BJ (cell line): ENCODE data around the gene LINC01488. TPM values are rescaled to one million over a fixed set of nuclear protein-coding genes. Genes with fewer than 3 reads are reported as not detected.

Source experiments
- CTCF ChIA-PET: fragments of 350-600 bp; formaldehyde crosslinking; extraction: SDS; loops from one replicate; lab custom pipeline; 2021; ENCODE audit warnings: antibody characterized with exemption, inconsistent platforms; lab: Yijun Ruan, JAX
- POLR2A ChIA-PET: fragments of 300-600 bp; sonication (Branson Sonifier 250); formaldehyde crosslinking; extraction: SDS; loops from one replicate; lab custom pipeline; 2021; ENCODE audit warnings: antibody characterized with exemption; lab: Charles Lee
- DNase-seq: peaks from one replicate; pipeline ENCODE4 v3.0.0-alpha.2; 2011; ENCODE audit warnings: low read depth
- H3K27me3 ChIP-seq: 2 replicates; pipeline ENCODE4 v1.6.0; 2011; ENCODE audit warnings: low read length; ENCODE audit not compliant: control insufficient read depth, insufficient read depth
- H3K36me3 ChIP-seq: 2 replicates; pipeline ENCODE4 v1.5.1; 2011; ENCODE audit warnings: low read length; ENCODE audit not compliant: control insufficient read depth, insufficient read depth
- H3K4me3 ChIP-seq: 2 replicates; pipeline ENCODE4 v1.5.1; 2011; ENCODE audit warnings: low read depth, mild to moderate bottlenecking, control low read depth, low read length
- polyA plus RNA-seq: library from polyadenylated mRNA; depleted of rRNA; stranded (reverse); fragments of >200 nt; gene quantifications from 2 replicates; pipeline ENCODE4 v1.2.3, GENCODE V29; 2011
- TF ChIP-seq, protein P1 (sequence below): IDR thresholded peaks from 2 replicates; pipeline ENCODE4 v1.5.1; 2011; ENCODE audit warnings: low read depth, mild to moderate bottlenecking, control low read depth, inconsistent platforms, low read length, moderate library complexity; ENCODE audit not compliant: insufficient read depth

The LINC01488 gene
- polyA plus RNA-seq, 1 experiment = not detected

DNA sequence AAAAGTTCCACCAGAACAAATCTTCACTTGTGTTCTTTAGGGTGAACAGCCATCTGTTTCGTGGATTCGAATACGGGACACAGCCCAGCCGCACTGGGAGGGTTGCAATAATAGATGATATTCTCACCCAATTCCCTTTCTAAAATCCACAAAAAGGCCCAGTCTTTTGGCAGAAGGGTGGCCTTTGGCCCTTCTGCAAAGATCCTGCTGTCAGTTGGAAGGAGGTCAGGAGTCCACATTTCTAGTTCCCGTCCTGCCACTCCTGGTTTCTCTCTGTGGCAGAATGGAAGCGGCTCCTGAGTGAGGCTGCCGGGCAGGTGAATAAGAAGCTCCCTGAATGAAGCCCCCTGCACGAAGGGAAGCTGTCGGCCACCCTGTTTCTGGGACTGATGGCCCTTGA, 11.2 kb upstream of the LINC01488 start:
- POLR2A ChIA-PET = no interaction called here
- Histone ChIP-seq H3K36me3 (no peaks in the 10 kb centered on the region), H3K27me3 (no peaks in the 10 kb centered on the region), H3K4me3 (no peak overlapping the region)
- TF ChIP-seq, protein P1, sequence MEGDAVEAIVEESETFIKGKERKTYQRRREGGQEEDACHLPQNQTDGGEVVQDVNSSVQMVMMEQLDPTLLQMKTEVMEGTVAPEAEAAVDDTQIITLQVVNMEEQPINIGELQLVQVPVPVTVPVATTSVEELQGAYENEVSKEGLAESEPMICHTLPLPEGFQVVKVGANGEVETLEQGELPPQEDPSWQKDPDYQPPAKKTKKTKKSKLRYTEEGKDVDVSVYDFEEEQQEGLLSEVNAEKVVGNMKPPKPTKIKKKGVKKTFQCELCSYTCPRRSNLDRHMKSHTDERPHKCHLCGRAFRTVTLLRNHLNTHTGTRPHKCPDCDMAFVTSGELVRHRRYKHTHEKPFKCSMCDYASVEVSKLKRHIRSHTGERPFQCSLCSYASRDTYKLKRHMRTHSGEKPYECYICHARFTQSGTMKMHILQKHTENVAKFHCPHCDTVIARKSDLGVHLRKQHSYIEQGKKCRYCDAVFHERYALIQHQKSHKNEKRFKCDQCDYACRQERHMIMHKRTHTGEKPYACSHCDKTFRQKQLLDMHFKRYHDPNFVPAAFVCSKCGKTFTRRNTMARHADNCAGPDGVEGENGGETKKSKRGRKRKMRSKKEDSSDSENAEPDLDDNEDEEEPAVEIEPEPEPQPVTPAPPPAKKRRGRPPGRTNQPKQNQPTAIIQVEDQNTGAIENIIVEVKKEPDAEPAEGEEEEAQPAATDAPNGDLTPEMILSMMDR = no peak
- CTCF ChIA-PET = interaction anchor here (1.5 kb wide), 1 partner anchor 16 kb away, joined by 4 read pairs; no protein-coding TSS in a partner anchor
- no peak for DNase-seq

DNA sequence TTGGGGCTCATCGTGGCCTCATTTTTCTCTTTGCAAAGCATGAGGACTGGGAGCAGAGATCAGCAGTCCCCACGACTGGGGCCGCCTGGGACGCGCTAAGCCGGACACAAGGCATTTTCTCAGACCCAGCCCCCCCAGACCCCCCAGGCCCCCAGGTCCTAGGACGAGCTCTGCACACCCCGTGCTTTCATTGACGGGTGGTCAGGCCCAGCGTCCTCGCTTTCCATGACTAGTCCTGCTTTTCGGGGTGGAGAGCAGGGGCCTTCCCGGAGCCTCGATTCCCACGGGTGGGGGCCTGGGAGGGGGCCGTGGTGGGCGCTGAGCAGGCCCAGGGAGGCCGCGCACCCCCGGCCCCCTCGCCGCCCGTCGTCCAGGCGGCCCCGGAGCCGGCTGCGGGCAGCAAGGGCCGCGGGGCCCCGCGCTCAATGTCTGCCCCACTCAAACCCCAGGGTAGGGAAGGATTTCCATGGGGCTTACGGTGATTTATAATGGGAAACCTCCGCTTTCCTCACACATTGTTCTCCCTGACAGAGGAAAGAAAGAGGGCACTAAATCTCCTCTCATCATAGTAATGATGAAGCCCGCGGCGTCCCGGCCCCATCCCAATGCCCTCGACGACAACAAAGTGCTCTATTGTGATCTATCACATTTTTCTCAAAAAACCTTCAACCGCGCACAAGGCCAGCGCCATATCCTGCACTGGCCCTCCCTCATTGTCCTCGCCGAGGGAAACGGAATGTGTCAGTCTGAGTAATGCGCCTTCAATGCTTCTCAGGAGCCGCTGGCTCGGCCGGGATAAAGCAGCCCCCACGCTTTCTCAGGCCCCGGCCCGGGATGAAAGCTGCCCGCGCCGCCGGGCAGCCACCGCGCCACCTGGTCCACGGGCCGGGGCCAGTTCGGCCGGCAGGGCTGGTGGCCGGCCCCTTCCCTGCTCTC, 10.4 kb upstream of the LINC01488 start:
- CTCF ChIA-PET = interaction anchor here (1.5 kb wide), 1 partner anchor 15 kb away, joined by 4 read pairs; no protein-coding TSS in a partner anchor
- Histone ChIP-seq H3K27me3 (no peaks in the 10 kb centered on the region), H3K36me3 (no peaks in the 10 kb centered on the region), H3K4me3 (no peak overlapping the region)
- POLR2A ChIA-PET = no interaction called here
- DNase-seq = no peak
- TF ChIP-seq, protein P1 = no peak

DNA sequence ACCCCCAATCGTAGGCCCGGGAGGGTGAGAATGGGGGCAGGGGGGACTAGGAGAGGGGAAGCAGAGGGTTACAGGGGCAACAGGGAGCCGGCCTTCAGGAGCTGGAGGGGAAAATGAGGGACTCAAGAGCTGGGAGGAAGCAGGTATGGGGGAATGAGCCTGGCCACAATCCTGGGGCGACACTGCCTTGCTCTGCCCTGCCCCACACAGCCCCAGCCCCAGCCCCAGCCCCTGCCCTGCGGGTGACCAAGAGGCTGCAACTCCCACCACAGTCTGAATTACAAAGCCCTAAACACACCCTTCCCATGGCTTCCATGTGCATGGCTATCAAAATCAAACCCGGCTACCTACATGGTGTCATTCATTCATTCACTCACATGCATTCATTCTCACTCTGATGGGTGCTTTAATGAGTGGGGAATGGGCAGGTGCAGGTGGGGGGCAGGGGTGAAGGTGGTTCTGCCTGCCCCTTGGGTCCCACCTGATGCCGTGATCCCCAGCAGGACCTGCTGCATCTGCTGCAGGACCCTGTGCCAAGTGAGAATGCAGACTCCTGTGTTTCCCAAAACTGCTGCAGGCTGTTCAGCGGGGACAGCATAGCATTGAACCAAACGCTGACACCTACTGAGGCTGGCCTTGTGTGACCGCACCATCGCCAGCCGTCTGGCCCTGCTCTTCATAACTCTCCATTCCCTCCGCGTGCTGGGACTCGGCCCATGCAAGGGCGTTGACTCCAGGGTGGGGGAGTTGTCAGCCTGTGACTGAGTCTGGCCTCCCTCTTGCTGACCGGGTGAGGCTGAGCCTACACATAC, 9.5 kb upstream of the LINC01488 start:
- ChIA-PET POLR2A (no interaction called here), CTCF (no interaction called here)
- no peak for DNase-seq
- TF ChIP-seq, protein P1 = no peak
- no peak overlapping the region for H3K4me3 ChIP-seq
- no peaks in the 10 kb centered on the region for H3K27me3 ChIP-seq
- H3K36me3 ChIP-seq = no peaks in the 10 kb centered on the region

DNA sequence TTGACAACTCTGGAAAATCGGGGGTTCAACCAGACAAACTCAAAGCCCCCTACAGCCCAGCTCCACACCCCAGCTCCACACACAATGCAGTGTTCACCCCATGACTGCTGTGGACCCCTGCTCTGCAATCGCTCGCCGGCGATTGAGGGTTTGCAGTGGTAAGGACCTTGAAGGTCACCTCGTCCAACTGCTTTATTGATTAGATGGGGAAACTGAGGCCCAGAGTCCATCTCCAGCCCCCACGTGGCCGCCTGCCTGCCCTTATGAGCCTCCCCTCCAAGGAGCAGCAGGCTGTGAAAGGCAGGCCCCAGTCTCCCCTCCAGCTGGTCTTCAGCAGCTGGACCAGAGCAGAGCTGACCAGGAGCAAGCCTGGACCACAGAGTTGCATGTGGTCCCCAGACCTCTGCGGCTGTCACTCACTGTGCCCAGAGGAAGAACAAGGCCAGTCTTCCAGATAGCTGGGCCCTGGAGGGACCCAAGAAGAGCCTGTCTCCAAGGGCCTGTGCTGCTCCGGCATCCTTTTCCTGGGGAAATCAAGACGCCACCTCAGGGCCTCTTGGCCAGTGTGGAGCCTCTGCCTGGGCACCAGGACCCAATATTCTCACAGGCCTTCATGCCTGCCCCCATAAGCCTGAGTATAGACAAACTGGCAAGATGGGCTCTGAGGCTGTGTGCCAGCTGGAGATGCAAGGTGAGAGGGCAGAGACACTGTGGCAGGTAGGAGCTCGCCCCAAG, 8.8 kb upstream of the LINC01488 start:
- H3K36me3 ChIP-seq = no peaks in the 10 kb centered on the region
- no peaks in the 10 kb centered on the region for H3K27me3 ChIP-seq
- ChIA-PET POLR2A (no interaction called here), CTCF (no interaction called here)
- no peak overlapping the region for H3K4me3 ChIP-seq
- TF ChIP-seq, protein P1 = no peak
- DNase-seq = no peak
